Fibroblast of skin of left biceps (primary cell): ENCODE data around the gene ADAMTSL2.

Experiments used
- DNase-seq, 2 experiments: peaks; one replicate each; pipeline ENCODE4 v3.0.0-alpha.2; 2013; ENCODE audit warnings: low read depth in 2 of 2

Gene ADAMTSL2

DNA sequence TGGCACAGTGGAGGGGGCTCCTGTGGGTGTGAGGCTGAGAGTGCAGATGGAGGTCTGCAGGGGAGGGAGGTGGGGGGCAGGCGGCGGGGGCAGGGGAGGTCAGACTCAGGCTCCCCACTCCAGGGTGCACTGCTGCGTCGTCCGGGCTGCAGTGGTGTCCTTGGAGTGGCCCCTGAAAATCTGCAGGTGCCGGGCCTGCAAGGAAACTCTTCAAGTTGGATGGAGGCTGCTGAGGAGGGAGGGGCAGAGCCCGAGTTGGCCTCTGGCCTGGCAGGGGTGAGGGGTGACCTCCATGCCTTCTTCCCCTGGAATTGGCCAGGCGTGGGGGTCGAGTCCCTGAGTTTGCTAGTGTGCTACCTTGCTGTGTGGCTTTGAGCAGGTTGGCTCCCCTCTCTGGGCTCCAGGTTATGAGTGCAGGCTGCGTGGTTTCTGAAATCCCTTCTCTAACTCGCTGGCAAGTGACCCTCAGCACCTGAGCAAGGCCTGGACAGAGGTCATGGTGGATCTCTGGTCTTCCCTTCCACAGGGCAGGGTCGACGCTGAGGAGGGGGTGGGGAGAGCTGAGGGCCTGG is 888 bp downstream of the ADAMTSL2 start:
- no peak for DNase-seq

DNA sequence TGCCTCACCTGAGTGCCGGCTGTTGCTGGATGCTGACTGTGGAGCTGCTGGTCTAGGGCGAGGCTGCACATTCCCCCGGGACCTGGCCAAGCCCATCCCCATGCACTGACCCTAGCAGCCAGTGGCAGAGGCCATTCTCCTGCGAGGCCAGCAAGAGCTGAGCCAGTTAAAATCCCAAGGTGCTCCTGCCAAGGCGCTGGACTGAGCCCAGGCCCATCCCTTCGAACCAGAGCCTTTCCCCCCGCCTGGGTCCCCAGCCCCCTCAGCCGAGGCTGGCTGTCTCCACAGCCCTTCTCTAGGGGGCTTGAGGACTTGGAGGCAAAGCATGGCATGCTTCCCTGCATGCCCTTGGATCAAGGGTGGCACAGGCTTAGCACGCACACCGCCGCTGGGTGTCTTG is 1.6 kb downstream of the ADAMTSL2 start:
- no peak for DNase-seq

DNA sequence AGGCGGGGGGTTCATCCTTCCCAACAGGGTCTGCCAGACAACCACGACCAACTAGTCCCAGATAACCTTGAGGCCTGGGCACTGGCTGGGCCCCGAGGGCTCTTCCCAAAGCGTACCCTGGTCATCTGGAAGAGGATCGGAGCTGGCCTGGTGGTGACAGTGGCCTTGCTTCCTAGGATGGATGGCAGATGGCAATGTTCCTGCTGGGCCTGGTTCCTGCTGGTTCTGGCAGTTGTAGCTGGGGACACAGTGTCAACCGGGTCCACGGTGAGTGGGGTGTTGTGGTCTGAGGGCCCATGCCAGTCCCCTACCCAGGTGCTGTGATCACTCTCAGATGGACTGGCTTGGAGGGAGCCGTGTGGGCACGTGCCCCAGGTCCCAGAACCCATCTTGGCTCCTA is 2.0 kb downstream of the ADAMTSL2 start:
- no peak for DNase-seq

DNA sequence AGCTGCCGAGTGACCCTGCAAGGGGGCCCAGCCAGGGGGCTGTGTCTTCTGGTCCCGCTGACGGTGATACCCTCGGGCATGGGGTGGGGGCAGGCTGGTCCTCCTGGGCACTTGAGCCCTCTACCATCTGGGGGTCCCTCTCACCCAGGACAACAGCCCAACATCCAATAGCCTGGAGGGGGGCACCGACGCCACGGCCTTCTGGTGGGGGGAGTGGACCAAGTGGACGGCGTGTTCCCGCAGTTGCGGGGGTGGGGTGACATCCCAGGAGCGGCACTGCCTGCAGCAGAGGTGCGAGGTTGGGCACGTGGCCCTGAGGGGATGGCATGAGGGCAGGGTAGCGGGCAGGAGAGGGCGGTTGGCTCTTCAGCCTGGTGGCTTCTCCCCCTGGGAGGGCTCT is 2.8 kb downstream of the ADAMTSL2 start:
- no peak for DNase-seq

DNA sequence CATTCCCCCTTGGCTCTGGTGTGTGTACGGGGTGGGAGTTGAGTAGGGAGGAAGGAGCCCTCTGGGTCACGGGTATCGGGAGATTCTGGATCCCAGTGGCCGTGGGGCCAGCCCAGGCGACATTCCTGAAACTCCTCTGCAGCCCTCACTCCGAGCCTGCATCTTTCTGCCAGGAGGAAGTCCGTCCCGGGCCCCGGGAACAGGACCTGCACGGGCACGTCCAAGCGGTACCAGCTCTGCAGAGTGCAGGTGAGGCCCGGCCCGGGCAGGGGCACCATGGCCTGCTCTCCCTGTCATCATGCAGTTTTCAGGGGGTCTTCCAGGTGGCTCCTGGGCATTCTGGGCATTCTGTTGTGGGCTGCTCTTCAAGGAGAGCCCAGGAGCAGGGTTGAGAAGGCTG is 3.7 kb downstream of the ADAMTSL2 start:
- DNase-seq: no peak

DNA sequence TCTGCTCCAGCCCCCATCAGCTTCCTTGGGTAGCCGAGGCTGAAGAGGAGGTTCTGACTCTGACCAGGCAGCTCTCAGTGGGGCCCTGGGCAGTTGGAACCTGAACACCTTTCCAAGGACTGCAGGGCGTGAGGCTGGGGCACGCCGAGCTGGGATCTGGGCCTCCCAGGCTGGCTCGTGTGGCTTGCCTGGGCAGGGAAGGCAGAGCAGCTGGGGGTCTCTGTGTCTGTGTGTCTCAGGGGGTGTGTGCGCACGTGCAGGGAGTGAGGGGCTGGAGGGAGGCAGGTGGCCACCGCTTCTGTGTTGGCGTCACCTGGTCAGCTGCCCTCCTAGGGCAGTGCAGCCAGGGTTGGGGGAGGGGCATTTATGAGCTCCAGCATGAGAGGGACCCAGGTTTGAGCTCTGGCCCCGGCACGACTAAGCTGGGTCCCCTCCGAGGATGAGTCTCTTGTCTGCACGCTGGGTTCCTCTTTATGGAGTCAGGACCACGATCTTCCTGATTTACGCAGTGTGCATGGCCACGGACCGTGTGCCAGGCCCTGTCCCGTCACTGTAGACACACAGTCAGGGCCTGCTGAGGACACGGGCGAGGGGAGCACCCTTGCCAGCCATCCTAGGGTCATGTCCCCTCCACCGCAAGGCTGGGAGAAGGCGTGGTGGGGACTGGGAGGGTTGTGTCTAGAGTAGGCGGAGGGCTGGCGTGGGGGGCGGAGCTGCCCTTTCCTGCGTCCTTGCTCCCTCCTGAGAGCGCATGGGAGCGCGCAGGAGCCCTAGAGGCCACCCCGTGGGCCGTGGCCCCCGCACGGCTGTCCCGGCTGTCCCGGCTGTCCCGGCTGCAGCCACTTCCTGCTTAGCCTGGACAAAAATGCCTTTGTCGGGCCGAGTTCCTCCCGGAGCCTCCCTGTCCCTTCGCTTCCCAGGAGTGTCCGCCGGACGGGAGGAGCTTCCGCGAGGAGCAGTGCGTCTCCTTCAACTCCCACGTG is 4.6 kb downstream of the ADAMTSL2 start:
- DNase-seq: no peak

DNA sequence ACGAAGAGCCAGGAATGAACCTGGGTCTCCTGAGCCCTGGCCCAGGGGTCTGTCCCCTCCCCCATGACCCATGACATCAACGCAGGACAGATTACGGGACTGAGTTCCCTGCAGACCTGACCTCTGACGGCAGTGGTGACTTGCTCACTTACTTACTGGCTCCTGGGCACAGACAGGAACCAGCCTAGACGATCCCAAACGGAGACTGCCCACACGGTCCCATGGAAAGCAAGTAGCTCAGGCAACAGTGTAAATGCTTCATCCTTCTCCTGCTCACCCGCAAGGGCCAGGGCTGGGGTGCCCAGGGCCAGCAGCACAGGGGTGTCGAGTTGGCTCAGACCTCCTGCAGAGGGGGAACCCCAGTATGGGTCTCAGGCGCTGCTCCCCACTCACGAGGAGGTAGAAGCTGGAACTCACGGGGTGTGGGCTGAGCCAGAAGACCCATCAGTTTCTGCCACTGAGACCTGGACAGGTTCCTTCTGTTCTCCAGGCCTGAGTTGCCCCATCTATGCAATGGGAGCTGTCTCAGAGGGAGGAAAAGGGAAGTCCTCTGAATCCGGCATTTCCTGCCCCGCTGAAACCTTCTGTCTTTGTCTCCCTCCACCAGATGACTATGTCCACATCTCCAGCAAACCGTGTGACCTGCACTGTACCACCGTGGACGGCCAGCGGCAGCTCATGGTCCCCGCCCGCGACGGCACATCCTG is 5.6 kb downstream of the ADAMTSL2 start:
- no peak for DNase-seq

DNA sequence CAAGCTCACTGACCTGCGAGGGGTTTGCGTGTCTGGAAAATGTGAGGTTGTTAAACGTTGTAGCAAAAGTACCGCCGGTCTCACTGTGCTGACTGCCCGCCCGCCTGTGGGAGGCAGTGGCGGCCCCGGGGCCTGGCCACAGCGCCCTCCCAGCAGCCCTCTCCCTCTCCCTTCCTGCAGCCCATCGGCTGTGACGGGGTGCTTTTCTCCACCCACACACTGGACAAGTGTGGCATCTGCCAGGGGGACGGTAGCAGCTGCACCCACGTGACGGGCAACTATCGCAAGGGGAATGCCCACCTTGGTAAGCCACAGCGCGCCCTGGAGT is 6.2 kb downstream of the ADAMTSL2 start:
- DNase-seq: no peak

DNA sequence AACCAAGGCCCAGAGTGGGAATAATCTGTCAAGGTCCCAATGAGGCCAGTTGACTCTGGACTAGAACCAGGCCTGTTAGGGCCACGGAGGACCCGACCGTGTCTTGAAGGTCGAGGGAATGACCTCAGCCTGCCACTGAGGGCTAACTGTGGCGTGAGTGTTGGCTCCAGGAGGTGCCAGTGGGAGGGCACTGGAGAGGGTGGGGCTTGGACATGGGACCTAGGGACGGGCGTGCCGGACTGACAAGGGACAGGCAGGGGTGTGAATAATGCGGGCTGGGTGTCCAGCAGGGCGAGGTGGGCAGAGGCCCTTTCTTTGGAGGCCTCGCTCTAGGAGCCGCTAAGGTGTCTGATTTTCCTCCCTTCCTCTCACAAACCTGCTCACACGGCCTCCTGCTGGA is 7.5 kb downstream of the ADAMTSL2 start:
- DNase-seq: no peak

DNA sequence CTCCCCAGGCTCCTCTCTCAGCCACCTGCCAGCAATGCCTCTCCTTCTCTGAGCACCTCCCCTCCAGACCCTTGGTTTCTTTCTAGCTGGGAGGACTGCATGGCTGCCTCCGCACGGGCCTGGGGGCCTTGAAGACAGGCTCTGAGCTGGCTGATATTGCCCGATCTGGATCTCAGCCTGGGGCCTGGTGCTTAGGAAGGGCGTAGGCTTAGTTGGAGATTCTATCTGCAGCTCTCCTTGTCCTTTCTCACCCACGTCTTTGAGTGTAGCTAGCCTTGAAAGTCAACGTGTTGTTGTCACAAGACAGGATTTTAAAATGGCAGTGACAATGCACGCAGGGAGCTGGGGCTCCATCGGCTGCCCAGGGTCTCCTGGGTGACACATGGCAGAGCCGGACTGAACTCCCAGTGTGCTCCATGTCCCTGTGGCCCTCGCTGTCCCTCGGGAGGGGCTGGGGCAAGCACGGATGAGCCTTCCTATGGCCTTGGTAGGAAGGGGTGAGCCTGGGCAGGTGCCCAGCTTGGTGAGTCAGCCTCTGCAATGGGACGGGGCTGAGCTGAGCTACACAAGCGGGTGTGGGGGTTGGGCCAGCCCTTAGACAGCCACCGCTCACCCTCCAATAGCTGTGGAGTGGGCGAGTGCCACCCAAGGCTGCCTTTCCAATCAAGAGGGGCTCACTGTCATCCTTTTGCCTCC is 9.4 kb downstream of the ADAMTSL2 start:
- DNase-seq: no peak

DNA sequence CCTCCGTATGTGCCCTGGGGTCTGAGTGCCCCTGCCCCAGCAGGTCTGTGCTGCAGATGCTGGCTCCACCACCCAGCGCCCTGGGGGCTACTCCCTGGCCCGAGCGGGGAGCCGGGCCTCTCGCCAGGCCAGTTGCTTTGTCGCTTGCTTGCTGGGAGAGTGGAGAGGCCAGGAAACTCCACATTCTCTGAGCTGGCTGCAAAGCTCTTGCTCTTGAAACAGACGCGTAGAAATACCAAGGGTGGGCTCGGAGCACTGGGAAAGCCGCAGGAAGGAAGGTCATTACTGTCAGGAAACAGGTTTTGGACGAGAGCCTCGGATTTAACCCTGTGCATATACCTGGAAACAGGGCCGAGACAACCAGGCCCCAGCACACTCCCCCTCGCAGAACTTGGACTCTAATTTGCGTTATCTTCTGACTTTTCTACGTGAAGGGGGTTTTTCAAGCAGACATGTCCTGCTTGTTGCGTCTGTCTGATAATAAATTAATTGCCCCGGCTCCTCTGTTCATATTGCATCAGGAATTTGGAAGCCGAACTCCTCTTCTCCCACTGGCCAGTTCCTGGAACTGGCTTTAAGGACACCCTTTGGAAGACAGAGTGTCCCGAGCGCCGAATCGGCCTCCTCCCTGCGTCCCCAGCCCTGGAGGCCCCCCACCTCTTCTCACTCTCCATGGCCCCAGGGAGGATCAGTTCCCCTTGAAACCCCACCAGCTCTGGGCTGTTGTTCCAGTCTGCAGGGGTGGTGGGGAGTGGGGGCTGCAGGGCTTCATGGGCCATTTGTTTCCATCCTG is 11.2 kb downstream of the ADAMTSL2 start:
- DNase-seq: no peak

DNA sequence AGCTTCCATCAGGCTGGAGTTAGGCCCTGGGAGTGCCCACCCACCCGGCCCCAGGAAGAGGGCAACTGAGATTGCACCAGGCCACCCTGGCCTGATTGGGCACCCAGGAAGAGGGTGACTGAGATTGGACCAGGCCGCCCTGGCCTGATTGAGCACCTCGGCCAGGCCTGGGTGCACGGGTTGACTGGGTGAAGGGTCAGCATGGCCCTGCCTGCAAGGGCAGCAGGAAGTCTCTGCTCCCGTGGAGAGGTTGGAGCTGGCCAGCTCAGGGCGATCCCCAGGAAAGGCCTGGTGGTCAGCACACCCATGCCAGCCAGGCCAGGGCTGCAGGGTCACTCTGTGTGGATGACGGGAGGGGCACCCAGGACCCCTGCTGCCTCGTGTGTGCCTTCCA is 11.8 kb downstream of the ADAMTSL2 start:
- no peak for DNase-seq

DNA sequence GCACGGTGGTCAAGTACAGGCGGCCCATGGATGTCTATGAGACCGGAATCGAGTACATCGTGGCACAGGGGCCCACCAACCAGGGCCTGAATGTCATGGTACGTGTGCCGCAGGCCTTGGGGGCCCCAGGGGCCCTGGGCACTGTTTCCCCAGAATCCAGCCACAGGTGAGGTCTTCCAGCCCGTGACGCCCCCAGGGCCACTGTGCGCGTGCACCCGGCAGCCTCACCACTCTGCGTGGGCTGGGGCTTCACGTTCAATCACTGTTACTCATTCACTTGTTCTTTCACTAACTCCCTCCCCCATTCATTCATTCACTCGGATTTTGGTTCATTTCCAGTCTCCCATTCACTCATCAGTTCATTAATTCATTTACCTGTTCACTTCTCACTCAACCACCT is 12.6 kb downstream of the ADAMTSL2 start:
- no peak for DNase-seq

DNA sequence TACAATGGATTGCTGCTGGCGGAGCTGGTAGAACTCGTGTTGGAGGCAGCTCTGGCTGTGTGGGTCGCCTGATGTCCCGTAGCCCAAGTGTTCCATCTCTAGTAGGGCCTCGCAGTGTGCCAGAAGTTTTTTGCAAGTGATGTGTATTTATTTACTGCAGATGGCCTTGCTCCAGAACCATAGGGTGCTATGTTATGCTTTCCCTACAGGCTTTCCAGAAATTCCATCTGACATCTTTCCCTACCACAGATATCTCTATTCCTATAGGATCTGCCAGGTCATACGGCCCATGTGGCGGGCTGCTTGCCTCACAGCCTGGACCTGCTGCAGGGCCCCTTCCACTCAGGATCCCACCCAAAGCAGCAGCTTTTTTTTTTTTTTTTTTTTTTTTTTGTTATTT is 16.9 kb downstream of the ADAMTSL2 start:
- no peak for DNase-seq

DNA sequence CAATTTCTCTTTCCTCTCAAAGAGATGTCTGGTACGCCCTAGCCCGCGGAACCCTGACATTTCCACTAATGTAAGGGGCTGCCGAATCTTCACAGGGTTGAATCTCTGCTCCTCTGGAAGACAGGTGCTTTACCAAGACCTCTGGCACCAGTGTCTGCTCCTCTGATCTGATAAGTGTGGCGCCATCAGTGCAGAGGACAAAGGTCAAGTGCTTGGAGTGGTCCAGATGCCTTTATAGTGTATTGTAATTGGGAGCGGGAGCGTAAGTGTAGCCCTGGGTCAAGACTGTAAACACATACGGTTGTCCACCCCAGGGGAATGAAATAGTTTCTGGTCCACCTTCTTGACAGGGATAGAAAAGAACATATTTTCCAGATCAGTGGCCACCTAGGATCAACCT is 17.7 kb downstream of the ADAMTSL2 start:
- DNase-seq: no peak

DNA sequence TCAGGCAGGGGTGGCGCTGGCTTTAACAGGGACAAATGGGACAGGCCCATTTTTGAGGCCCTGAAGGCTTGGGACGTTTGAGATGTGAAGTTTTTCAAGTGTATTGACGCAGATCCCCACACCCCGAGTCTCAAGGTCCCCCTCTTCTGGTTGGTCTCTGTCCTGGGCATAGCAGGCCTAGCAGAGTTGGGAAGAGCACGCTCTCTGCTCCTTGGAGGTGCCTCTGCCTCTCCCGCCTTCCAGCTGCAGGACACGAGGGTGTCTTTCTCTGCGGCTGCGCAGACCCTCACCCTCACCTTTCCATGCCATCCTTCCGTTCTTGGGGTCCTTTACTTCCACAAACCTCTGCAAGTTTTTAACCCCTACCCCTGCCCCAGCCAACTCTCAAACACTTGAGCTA is 18.6 kb downstream of the ADAMTSL2 start:
- DNase-seq: no peak

DNA sequence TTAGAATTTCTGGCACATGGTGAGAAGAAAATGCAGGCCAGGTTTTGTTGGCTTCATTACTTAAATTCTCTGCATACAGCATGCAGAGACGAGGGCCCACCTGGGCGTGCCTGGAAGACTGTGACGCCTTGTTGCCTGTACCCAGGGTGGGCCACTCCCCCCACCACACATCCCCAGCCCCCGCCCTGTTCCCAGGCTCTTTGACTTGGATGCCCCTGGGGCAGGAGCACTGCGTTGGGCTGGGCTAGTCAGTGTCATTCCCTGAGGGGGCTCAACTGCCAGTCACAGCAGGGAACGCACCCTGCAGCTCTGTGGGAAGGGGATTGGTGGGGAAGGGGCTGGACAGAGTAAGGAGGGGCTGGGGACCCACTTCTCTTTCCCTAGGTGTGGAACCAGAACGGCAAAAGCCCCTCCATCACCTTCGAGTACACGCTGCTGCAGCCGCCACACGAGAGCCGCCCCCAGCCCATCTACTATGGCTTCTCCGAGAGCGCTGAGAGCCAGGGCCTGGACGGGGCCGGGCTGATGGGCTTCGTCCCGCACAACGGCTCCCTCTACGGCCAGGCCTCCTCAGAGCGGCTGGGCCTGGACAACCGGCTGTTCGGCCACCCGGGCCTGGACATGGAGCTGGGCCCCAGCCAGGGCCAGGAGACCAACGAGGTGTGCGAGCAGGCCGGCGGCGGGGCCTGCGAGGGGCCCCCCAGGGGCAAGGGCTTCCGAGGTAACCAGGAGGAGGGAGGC is 19.6 kb downstream of the ADAMTSL2 start:
- no peak for DNase-seq

DNA sequence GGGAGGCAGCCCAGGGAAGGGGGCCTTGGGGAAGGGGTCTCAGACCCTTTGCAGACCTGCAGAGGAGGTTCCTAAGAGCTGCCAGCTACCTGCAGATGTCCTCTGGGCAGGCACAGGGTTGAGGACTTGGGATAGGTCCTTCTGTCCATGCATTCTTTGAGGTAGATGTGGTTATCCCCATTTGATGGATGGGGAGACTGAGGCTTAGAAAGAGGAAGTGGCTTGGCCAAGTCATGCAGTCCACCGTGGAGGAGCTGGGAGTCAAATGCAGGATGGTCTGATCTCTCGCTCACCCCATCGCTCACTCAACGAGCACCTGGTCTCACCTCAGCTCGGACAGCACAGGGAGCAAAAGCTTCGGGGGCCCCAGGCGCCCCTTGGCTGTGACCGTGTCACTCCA is 20.2 kb downstream of the ADAMTSL2 start:
- no peak for DNase-seq

DNA sequence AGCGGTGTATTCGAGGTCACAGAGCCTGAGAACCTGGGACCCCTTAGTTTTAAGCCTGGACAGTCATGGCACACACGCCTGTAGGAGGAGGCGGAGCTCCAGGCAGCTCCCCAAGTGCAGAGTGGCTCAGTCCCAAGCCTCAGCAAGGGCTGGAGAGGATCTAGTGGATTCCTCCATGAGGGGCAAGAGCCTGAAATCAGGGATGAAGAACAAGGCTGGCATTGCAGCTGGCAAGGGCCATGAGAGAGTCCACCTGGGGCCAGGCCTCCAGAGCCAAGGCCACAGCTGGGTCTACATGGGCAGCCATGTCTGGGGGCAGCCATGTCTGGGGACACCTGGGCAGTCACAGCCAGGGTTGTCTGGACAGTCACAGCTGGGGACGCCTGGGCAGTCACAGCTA is 21.9 kb downstream of the ADAMTSL2 start:
- no peak for DNase-seq

DNA sequence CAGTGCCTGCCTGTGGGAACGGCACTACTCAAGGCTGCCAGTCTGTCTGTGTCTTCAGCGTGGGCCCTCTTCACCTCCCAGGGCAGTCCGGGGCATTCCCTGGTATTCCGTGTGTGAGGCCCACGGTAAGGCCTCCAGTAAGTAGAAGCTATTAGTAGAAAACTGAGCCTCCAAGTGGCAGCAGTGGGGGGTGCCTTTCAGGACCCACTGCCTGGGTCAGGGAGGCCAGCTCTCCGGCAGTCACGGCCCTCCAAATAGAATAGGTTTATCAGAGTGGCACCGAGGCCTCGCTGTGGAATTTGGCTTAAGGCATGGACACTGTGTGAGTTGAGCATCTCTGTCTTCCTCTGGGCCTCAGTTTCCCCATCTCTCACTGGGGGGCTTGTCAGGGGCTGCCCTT is 23.1 kb downstream of the ADAMTSL2 start:
- no peak for DNase-seq
